Neural cell (in vitro differentiated cells): ENCODE data around the gene CLSTN2.

Experiments
- CTCF ChIP-seq: fragments of 450-650 bp; IDR thresholded peaks from 2 replicates; pipeline ENCODE4 v1.5.1; 2014; ENCODE audit warnings: antibody characterized with exemption, mild to moderate bottlenecking, moderate library complexity; ENCODE audit not compliant: poor library complexity, severe bottlenecking
- EP300 ChIP-seq: fragments of 450-650 bp; conservative IDR thresholded peaks from 2 replicates; pipeline ENCODE4 v1.6.1; 2014; ENCODE audit warnings: antibody characterized with exemption, mild to moderate bottlenecking, moderate library complexity; ENCODE audit not compliant: poor library complexity, severe bottlenecking
- EZH2 ChIP-seq: fragments of 200-600, 300-800 bp; shearing (Covaris generic), sonication (generic); IDR thresholded peaks from 2 replicates; pipeline ENCODE4 v1.6.1; 2014; ENCODE audit warnings: antibody characterized with exemption, low read length, borderline replicate concordance, mild to moderate bottlenecking; ENCODE audit not compliant: insufficient read depth, poor library complexity, severe bottlenecking
- MXI1 ChIP-seq: fragments of 450-650 bp; conservative IDR thresholded peaks from 2 replicates; pipeline ENCODE4 v1.6.1; 2014; ENCODE audit warnings: antibody characterized with exemption, mild to moderate bottlenecking; ENCODE audit not compliant: poor library complexity, severe bottlenecking
- POLR2AphosphoS5 ChIP-seq: IDR thresholded peaks from 2 replicates; pipeline ENCODE4 v1.6.1; 2012
- RAD21 ChIP-seq: fragments of 450-650 bp; conservative IDR thresholded peaks from 2 replicates; pipeline ENCODE4 v1.6.1; 2014; ENCODE audit warnings: antibody characterized with exemption, mild to moderate bottlenecking, moderate library complexity
- REST ChIP-seq: IDR thresholded peaks from 2 replicates; pipeline ENCODE4 v1.6.1; 2012; ENCODE audit warnings: borderline replicate concordance
- SMC3 ChIP-seq: fragments of 450-650 bp; conservative IDR thresholded peaks from 2 replicates; pipeline ENCODE4 v1.6.1; 2014; ENCODE audit warnings: antibody characterized with exemption, mild to moderate bottlenecking, moderate library complexity; ENCODE audit not compliant: poor library complexity
- TAF1 ChIP-seq: IDR thresholded peaks from 2 replicates; pipeline ENCODE4 v1.6.1; 2012; ENCODE audit warnings: low read depth

- TF ChIP-seq CTCF = no peak
- TF ChIP-seq RAD21 = no peak
- no peak for TF ChIP-seq MXI1
- no peak for TF ChIP-seq EP300
- no peak for TF ChIP-seq EZH2
- no peak for TF ChIP-seq REST
- no peak for TF ChIP-seq TAF1
- no peak for TF ChIP-seq SMC3
- no peak for TF ChIP-seq POLR2AphosphoS5
Measured at GRCh38 chr3:140595295-140595694, 660.3 kb downstream of the CLSTN2 start.
